Measurements from ENCODE around the gene GJA1. TPM values are rescaled to one million over a fixed set of nuclear protein-coding genes. Genes with fewer than 3 reads are reported as not detected.
A peak's percentile ranks its signal among the peaks of the same experiment; 100 is the strongest.
"Not testable (repeated sequence)": the region's sequence is repeated elsewhere in the genome, so short reads cannot be mapped to it uniquely, and the experiment has no call there.

Gene GJA1
- total RNA-seq, 1 donor from 2014 or later: 286 TPM

DNA sequence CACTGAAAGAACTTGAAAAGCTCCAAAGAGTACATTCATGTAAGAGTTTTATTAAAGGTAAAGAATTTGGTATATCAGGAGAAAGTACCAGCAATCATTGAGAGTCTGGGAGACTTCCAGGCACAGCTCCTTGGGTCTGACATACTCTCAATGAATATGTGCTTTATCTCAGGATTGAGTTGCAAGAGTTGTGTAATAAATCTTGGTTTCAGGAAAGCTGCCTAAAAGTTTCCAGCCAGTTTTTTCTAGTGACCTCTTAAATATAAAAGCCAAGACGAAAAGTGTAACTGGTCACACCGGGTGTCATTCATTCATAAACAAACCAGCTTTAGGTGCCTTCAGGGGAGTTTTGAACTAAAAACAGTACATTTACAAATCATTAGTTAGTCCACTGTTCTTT, 21.6 kb upstream of the GJA1 start:
- Mint-ChIP-seq H3K36me3 (ENCODE audit: unreplicated experiment) (peaks cover 2% of the 10 kb centered on the region), H3K9me3 (ENCODE audit: unreplicated experiment) (no peaks in the 10 kb centered on the region), H3K27ac (ENCODE audit: unreplicated experiment) (no peak overlapping the region), H3K4me1 (ENCODE audit: unreplicated experiment) (no peaks in the 10 kb centered on the region), H3K4me3 (ENCODE audit: unreplicated experiment) (no peak overlapping the region), H3K27me3 (ENCODE audit: unreplicated experiment) (no peaks in the 10 kb centered on the region)
- TF ChIP-seq, protein P1, sequence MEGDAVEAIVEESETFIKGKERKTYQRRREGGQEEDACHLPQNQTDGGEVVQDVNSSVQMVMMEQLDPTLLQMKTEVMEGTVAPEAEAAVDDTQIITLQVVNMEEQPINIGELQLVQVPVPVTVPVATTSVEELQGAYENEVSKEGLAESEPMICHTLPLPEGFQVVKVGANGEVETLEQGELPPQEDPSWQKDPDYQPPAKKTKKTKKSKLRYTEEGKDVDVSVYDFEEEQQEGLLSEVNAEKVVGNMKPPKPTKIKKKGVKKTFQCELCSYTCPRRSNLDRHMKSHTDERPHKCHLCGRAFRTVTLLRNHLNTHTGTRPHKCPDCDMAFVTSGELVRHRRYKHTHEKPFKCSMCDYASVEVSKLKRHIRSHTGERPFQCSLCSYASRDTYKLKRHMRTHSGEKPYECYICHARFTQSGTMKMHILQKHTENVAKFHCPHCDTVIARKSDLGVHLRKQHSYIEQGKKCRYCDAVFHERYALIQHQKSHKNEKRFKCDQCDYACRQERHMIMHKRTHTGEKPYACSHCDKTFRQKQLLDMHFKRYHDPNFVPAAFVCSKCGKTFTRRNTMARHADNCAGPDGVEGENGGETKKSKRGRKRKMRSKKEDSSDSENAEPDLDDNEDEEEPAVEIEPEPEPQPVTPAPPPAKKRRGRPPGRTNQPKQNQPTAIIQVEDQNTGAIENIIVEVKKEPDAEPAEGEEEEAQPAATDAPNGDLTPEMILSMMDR (IDR thresholded peaks at IDR 0.05): no peak
- no peak for DNase-seq (ENCODE audit: extremely low spot score, unreplicated experiment)

DNA sequence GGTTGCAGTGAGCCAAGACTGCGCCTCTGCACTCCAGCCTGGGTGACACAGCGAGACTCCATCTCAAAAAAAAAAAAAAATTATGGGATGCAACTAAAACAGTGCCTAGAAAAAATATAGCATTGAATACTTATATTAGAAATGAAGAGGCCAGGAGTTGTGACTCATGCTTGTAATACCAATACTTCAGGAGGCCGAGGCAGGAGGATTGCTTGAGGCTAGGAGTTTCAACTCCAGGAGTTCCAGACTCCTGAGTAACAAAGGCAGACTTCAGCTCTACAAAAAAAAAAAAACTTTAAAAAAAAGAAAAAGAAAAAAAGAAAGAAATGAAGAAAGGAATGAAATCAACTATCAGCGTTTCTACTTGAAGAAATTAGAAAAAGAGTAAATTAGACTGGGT, 17.1 kb upstream of the GJA1 start:
- no peak overlapping the region for H3K27ac Mint-ChIP-seq (ENCODE audit: unreplicated experiment)
- no peaks in the 10 kb centered on the region for H3K4me1 Mint-ChIP-seq (ENCODE audit: unreplicated experiment)
- no peaks in the 10 kb centered on the region for H3K27me3 Mint-ChIP-seq (ENCODE audit: unreplicated experiment)
- peaks cover 2% of the 10 kb centered on the region for H3K36me3 Mint-ChIP-seq (ENCODE audit: unreplicated experiment)
- H3K9me3 Mint-ChIP-seq (ENCODE audit: unreplicated experiment): no peaks in the 10 kb centered on the region
- TF ChIP-seq, protein P1 (IDR thresholded peaks at IDR 0.05): no peak
- DNase-seq (ENCODE audit: extremely low spot score, unreplicated experiment): no peak
- no peak overlapping the region for H3K4me3 Mint-ChIP-seq (ENCODE audit: unreplicated experiment)

DNA sequence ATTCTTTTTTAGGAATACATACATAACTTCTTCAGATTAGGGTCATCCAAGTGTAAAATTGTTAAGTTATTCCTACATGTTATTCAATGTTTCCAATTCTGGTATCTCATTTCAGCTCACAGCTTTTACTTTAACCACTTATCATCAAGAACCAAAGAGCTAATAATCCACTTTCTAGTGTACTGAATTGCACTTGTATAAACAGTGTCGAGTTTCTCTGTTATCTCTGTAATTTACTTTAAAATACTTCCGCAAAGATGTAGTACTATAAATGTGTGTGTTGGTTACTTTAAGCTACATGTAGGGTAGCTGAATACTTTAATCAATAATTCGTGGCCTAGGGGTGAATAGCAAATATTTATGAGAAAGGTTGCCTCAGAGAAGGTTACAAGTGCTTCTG, 8.8 kb upstream of the GJA1 start:
- no peak overlapping the region for H3K27ac Mint-ChIP-seq (ENCODE audit: unreplicated experiment)
- H3K4me1 Mint-ChIP-seq (ENCODE audit: unreplicated experiment): peaks cover 9% of the 10 kb centered on the region
- TF ChIP-seq, protein P1 (IDR thresholded peaks at IDR 0.05): no peak
- no peak for DNase-seq (ENCODE audit: extremely low spot score, unreplicated experiment)
- H3K9me3 Mint-ChIP-seq (ENCODE audit: unreplicated experiment): no peaks in the 10 kb centered on the region
- H3K36me3 Mint-ChIP-seq (ENCODE audit: unreplicated experiment): no peaks in the 10 kb centered on the region
- H3K27me3 Mint-ChIP-seq (ENCODE audit: unreplicated experiment): no peaks in the 10 kb centered on the region
- no peak overlapping the region for H3K4me3 Mint-ChIP-seq (ENCODE audit: unreplicated experiment)

DNA sequence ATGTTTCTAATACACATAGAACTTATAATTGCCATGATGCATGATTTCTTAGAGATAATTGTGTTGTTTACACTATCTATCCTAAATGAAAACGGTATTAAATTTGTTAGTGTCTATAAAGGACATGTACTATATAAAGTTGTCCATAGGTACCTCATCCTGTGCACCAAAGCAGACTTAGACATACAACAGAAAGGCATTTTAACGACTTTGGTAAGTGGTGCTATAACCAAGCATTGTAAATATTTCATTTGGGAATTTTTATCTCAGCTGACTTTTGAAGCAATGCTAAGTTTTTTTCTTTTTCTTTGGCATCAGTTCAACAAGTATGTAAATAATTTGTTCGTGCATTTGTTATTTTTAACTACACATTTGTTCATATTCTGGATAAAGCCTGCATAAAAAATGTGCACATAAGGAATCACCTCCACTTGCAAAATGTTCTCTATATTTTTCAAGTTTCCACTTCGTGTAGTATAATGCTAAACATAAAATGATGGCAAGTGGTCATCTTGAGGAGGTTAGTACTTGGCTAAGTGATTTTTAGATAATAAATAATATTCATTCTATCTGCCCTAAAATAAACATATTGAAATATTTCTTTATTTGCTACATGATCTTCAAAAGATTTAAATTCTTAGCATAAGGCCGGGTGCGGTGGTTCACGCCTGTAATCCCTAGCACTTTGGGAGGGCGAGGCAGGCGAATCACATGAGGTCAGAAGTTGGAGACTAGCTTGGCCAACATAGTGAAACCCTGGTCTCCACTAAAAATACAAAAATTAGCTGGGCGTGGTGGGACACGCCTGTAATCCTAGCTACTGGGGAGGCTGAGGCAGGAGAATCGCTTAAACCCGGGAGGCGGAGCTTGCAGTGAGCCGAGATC, 6.3 kb upstream of the GJA1 start:
- no peaks in the 10 kb centered on the region for H3K9me3 Mint-ChIP-seq (ENCODE audit: unreplicated experiment)
- H3K4me1 Mint-ChIP-seq (ENCODE audit: unreplicated experiment): peaks cover 17% of the 10 kb centered on the region
- no peaks in the 10 kb centered on the region for H3K36me3 Mint-ChIP-seq (ENCODE audit: unreplicated experiment)
- H3K27ac Mint-ChIP-seq (ENCODE audit: unreplicated experiment): no peak overlapping the region
- H3K4me3 Mint-ChIP-seq (ENCODE audit: unreplicated experiment): no peak overlapping the region
- TF ChIP-seq, protein P1 (IDR thresholded peaks at IDR 0.05): no peak
- DNase-seq (ENCODE audit: extremely low spot score, unreplicated experiment): no peak
- H3K27me3 Mint-ChIP-seq (ENCODE audit: unreplicated experiment): no peaks in the 10 kb centered on the region

DNA sequence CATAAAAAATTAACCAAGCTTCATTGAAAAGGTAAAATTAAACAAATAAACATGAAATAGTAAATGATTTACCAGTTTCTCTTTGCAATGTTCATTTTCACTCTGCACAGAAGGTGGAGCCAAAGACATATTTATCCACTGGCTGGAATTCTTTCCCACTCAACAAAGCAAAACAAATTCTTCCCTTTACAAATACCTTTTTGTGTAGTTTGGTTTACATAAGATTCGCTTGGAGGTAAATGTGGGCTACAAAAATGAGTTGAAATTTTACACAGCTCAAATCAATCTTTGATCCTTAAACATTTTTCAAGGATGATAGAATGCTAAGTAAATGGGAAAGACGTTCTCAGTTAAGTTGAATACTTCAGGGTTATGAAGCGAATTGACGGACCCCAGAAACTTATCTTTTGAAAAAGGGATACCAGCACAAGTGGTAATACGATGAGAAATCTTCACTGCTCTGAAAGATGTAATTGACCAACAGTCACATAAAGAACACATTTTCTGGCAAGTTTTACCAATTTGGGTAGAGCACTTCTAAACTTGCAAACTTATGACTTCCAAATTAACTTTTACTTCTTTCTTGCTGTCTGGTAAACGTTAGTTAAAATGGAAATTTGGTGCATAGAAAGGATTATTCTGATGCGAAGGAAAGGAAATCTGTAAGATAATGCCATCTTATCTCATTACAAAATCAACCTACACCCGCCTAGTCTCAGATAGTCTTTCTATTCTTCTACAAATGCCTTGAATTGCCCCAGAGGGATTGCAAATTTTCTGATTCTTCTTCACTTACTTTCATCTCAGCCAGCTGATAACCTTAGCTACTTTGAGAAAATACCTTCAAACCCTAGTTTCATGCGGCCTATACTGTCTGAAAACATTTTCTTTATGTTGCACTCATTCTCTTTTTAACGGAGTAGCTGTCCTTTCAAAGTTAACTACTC, 4.7 kb upstream of the GJA1 start:
- no peak overlapping the region for H3K4me3 Mint-ChIP-seq (ENCODE audit: unreplicated experiment)
- TF ChIP-seq, protein P1 (IDR thresholded peaks at IDR 0.05): peak; percentile 84

DNA sequence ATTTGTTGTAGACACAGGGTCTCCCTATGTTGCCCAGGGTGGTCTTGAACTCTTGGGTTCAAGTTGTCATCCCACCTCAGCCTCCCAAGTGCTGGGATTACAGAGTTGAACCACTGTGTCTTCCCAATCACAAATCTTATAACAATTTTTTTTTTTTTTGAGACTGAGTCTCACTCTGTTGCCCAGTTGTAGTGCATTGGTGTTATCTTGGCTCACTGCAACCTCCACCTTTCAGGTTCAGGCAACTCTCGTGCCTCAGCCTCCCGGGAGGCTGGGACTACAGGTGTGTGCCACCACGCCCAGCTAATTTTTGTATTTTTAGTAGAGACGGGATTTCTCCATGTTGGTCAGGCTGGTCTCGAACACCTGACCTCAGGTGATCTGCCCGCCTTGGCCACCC, 3.7 kb upstream of the GJA1 start:
- H3K4me3 Mint-ChIP-seq (ENCODE audit: unreplicated experiment); H3K9me3 Mint-ChIP-seq (ENCODE audit: unreplicated experiment); H3K27ac Mint-ChIP-seq (ENCODE audit: unreplicated experiment); H3K36me3 Mint-ChIP-seq (ENCODE audit: unreplicated experiment); DNase-seq (ENCODE audit: extremely low spot score, unreplicated experiment); H3K27me3 Mint-ChIP-seq (ENCODE audit: unreplicated experiment): not testable (repeated sequence)
- peaks cover 29% of the 10 kb centered on the region for H3K4me1 Mint-ChIP-seq (ENCODE audit: unreplicated experiment)

More for the DNA sequence above, 4.7 kb upstream of the GJA1 start:
- H3K36me3 Mint-ChIP-seq (ENCODE audit: unreplicated experiment): no peaks in the 10 kb centered on the region
- H3K27ac Mint-ChIP-seq (ENCODE audit: unreplicated experiment): no peak overlapping the region
- H3K9me3 Mint-ChIP-seq (ENCODE audit: unreplicated experiment): no peaks in the 10 kb centered on the region
- H3K27me3 Mint-ChIP-seq (ENCODE audit: unreplicated experiment): no peaks in the 10 kb centered on the region
- no peak for DNase-seq (ENCODE audit: extremely low spot score, unreplicated experiment)
- H3K4me1 Mint-ChIP-seq (ENCODE audit: unreplicated experiment): peaks cover 29% of the 10 kb centered on the region
